PFSK-1 (cell line): ENCODE results near the gene PGA5.
"Not testable (repeated sequence)": the region's sequence is repeated elsewhere in the genome, so short reads cannot be mapped to it uniquely, and the experiment has no call there.

Source experiments
- FOXP2 ChIP-seq: optimal IDR thresholded peaks from 2 replicates; pipeline ENCODE3; 2011; ENCODE audit warnings: borderline replicate concordance, control low read depth, inconsistent platforms; ENCODE audit not compliant: insufficient read depth; ENCODE audit errors: extremely low read length, extremely low read depth
- POLR2AphosphoS5 ChIP-seq: IDR thresholded peaks from 2 replicates; pipeline ENCODE4 v1.6.1; 2012; ENCODE audit warnings: low read depth, mild to moderate bottlenecking, control low read depth, low read length, moderate library complexity
- SIN3A ChIP-seq: IDR thresholded peaks from 2 replicates; pipeline ENCODE4 v1.6.1; 2012; ENCODE audit warnings: mild to moderate bottlenecking, low read length, moderate library complexity, borderline replicate concordance; ENCODE audit not compliant: insufficient read depth
- TAF1 ChIP-seq: IDR thresholded peaks from 2 replicates; pipeline ENCODE4 v1.6.1; 2012; ENCODE audit warnings: low read length, control low read depth, borderline replicate concordance; ENCODE audit not compliant: insufficient read depth
- TF ChIP-seq, protein P1 (sequence below), 2 experiments: IDR thresholded peaks; 2 replicates each; pipeline versions ENCODE4 v1.6.1 to v1.8.0; 2011 to 2012; ENCODE audit warnings: low read depth in 2 of 2, low read length in 2 of 2, control low read depth in 1 of 2, inconsistent platforms in 1 of 2, mild to moderate bottlenecking in 1 of 2, moderate library complexity in 1 of 2; ENCODE audit not compliant: insufficient read depth in 1 of 2

PGA5 gene

DNA sequence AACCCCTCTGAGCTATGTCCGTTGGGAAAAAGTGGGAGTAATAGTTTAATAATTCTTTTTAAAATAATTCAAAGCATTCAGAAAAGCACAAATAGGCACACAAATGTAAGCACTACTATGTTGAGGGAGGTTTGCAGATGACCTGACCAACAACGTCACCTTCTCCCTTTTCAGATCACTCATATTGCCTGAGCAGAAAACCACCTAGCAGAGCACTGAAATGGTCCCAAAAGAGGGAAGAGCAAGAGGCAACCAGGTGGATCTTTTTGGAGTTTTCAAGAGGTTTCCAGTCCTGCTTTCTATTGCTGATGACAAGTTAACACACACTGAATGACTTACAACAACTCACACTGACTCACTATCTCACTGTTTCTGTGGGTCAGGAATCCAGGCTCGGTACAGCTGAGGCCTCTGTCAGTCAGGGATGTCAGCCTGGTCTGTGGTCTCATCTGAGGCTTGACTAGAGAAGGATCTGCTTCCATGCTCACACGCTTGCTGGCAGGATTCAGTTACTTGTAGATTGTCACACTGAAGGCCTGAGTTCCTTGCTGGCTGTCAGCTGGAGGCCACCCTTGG is 41.9 kb upstream of the PGA5 start:
- TF ChIP-seq, protein P1, sequence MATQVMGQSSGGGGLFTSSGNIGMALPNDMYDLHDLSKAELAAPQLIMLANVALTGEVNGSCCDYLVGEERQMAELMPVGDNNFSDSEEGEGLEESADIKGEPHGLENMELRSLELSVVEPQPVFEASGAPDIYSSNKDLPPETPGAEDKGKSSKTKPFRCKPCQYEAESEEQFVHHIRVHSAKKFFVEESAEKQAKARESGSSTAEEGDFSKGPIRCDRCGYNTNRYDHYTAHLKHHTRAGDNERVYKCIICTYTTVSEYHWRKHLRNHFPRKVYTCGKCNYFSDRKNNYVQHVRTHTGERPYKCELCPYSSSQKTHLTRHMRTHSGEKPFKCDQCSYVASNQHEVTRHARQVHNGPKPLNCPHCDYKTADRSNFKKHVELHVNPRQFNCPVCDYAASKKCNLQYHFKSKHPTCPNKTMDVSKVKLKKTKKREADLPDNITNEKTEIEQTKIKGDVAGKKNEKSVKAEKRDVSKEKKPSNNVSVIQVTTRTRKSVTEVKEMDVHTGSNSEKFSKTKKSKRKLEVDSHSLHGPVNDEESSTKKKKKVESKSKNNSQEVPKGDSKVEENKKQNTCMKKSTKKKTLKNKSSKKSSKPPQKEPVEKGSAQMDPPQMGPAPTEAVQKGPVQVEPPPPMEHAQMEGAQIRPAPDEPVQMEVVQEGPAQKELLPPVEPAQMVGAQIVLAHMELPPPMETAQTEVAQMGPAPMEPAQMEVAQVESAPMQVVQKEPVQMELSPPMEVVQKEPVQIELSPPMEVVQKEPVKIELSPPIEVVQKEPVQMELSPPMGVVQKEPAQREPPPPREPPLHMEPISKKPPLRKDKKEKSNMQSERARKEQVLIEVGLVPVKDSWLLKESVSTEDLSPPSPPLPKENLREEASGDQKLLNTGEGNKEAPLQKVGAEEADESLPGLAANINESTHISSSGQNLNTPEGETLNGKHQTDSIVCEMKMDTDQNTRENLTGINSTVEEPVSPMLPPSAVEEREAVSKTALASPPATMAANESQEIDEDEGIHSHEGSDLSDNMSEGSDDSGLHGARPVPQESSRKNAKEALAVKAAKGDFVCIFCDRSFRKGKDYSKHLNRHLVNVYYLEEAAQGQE (IDR thresholded peaks at IDR 0.05; ENCODE audit: insufficient read depth in 1 of 2, low read depth in 2 of 2, low read length in 2 of 2) = no peak
- TF ChIP-seq POLR2AphosphoS5 = no peak
- TF ChIP-seq TAF1 = no peak
- TF ChIP-seq SIN3A = no peak
- no peak for TF ChIP-seq FOXP2

DNA sequence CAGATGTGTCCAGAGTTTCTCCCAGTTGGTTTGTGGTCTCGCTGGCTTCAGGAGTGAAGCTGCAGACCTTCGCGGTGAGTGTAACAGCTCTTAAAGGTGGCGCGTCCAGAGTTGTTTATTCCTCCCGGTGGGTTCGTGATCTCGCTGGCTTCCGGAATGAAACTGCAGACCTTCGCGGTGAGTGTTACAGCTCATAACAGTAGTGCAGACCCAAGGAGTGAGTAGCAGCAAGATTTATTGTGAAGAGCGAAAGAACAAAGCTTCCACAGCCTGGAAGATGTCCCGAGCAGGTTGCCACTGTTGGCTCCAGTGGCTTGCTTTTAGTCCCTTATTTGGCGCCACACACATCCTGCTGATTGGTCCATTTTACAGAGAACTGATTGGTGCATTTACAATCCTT is 39.5 kb upstream of the PGA5 start:
- TF ChIP-seq POLR2AphosphoS5 (no peak), SIN3A (no peak), FOXP2 (no peak), TAF1 (no peak)
- TF ChIP-seq, protein P1 (IDR thresholded peaks at IDR 0.05; ENCODE audit: insufficient read depth in 1 of 2, low read depth in 2 of 2, low read length in 2 of 2) = no peak

DNA sequence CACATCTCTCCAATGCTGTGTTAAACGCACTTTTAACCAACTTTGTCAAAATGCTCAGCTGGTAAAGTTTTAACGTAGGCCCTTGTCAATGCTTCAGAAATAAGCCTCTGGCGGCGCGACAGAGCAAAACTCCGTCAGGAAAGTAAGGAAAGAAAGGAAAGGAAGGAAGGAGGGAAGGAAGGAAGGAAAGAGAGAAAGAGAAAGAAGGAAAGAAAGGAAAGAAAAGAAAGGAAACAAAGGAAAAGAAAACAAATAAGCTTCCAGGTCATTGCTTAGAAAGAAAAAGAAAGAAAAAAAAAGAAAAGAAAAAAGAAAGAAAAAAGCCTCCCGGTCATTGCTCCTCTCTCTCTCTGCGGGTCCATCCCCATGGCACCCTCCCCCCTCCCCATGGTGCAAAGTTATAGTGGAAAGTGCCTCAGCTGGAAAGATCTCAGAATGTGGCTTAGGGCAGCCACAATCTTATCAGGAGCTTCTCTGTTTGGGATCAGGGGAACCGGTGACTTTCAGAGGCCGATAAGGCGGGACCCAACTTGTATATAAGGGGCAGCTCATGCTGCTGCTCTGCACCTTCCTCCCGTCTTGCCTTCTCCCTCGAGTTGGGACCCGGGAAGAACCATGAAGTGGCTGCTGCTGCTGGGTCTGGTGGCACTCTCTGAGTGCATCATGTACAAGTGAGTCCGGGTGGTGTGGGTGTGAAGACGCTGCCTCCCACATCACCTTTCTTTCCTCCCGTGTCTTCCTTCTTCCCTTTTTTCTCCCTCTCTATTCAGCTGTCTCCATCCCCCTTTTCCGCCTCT is 37.8 kb upstream of the PGA5 start, which contains the start of gene PGA3:
Gene PGA3, plus strand, starts transcription at position 566 of the 797 bp plus-strand sequence. Its CDS starts 50 bp downstream, at position 616.
- not testable (repeated sequence) for TF ChIP-seq FOXP2, POLR2AphosphoS5, TAF1

DNA sequence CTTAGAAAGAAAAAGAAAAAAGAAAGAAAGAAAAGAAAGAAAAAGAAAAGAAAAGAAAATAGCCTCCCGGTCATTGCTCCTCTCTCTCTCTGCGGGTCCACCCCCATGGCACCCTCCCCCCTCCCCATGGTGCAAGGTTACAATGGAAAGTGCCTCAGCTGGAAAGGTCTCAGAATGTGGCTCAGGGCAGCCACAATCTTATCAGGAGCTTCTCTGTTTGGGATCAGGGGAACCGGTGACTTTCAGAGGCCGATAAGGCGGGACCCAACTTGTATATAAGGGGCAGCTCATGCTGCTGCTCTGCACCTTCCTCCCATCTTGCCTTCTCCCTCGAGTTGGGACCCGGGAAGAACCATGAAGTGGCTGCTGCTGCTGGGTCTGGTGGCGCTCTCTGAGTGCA is 18.9 kb upstream of the PGA5 start, which contains the start of gene PGA4:
Gene PGA4, plus strand, starts transcription at position 301 of the 400 bp plus-strand sequence. Its CDS starts 54 bp downstream, at position 355.
- not testable (repeated sequence) for TF ChIP-seq FOXP2, TAF1
- TF ChIP-seq, protein P1 (IDR thresholded peaks at IDR 0.05; ENCODE audit: insufficient read depth in 1 of 2, low read depth in 2 of 2, low read length in 2 of 2) = not testable (repeated sequence)

DNA sequence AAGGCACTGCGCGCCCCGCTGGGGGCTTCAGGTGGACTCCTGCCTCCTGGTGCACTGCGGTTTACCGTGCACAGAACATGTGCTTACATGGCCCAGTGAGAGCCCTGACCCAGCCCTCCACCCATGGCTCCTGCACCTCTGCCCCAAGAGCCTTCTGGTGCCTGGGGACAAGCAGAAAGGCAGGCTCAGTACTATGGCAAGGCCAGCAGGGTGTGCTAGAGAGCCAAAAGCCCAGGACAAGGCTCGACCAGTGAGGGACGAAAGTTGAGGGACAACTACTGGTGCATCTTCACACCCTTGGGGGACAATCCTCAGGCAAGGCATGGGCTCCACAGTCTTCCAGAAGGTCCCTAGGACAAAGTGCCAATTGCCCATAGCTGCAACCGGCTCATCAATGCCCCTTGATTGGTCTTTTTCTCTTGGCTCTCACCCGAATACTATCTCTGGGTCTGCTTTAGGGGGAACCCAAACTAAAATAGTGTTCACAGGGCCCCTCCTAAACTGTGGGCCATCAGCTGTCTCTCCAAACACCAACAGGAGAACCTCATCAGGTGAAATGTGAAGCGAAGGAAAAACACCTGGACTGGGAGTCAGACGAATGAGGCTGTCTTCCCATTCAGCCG is 13.5 kb downstream of the PGA5 start:
- TF ChIP-seq SIN3A (no peak), POLR2AphosphoS5 (no peak), FOXP2 (no peak), TAF1 (no peak)
- TF ChIP-seq, protein P1 (IDR thresholded peaks at IDR 0.05; ENCODE audit: insufficient read depth in 1 of 2, low read depth in 2 of 2, low read length in 2 of 2) = no peak
